Large intestine (tissue), 3 donors: ENCODE data around the gene DYNC1LI2. TPM values are rescaled to one million over a fixed set of nuclear protein-coding genes. Genes with fewer than 3 reads are reported as not detected.
A peak's percentile ranks its signal among the peaks of the same experiment; 100 is the strongest.

Experiments
- DNase-seq, 2 donors: peaks; one replicate each; pipeline versions ENCODE4 v3.0.0 to v3.0.0-alpha.2; 2013
- H3K27ac ChIP-seq: one replicate; pipeline ENCODE4 v1.5.1; 2013; ENCODE audit warnings: low read length
- H3K27me3 ChIP-seq: 2 replicates; pipeline ENCODE4 v1.6.1; 2013; ENCODE audit warnings: low read length; ENCODE audit not compliant: control insufficient read depth, insufficient read depth
- H3K36me3 ChIP-seq: 2 replicates; pipeline ENCODE4 v1.6.1; 2013; ENCODE audit warnings: low read length; ENCODE audit not compliant: control insufficient read depth, insufficient read depth
- H3K4me1 ChIP-seq: one replicate; pipeline ENCODE4 v1.6.1; 2013; ENCODE audit warnings: low read length; ENCODE audit not compliant: control insufficient read depth, insufficient read depth
- H3K4me3 ChIP-seq: one replicate; pipeline ENCODE4 v1.5.1; 2013; ENCODE audit warnings: low read length
- H3K9me3 ChIP-seq: one replicate; pipeline ENCODE4 v1.6.1; 2013; ENCODE audit warnings: mild to moderate bottlenecking, low read depth, low read length, moderate library complexity; ENCODE audit not compliant: control insufficient read depth
- WGBS: methylation state at CpG from one replicate; pipeline ENCODE4 v1.1.5; 2013; ENCODE audit warnings: low lambda C conversion rate; ENCODE audit not compliant: insufficient coverage; 5-methylcytosine and 5-hydroxymethylcytosine counted together
- polyA plus RNA-seq: library from polyadenylated mRNA; unstranded; fragments of 120-200 nt; gene quantifications from one replicate; pipeline ENCODE4 v1.2.1, GENCODE V29; 2013

The DYNC1LI2 gene
- polyA plus RNA-seq, 1 donor: 107 TPM

GRCh38 chr16:66741950-66742808 is 9.2 kb downstream of the DYNC1LI2 start:
- Histone ChIP-seq H3K27me3 (no peaks in the 10 kb centered on the region), H3K27ac (peak overlapping the region; percentile 88), H3K9me3 (no peaks in the 10 kb centered on the region), H3K4me1 (peaks cover 27% of the 10 kb centered on the region), H3K4me3 (no peak overlapping the region), H3K36me3 (peaks cover 83% of the 10 kb centered on the region)
- no peak for DNase-seq
- 60% methylated on average over 1 of the region's 10 CpGs for WGBS

GRCh38 chr16:66741169-66741900 is 10.1 kb downstream of the DYNC1LI2 start:
- H3K9me3 ChIP-seq: no peaks in the 10 kb centered on the region
- peak overlapping the region; percentile 88 for H3K27ac ChIP-seq
- no peaks in the 10 kb centered on the region for H3K27me3 ChIP-seq
- H3K4me3 ChIP-seq: no peak overlapping the region
- 80% methylated on average over 1 of the region's 10 CpGs for WGBS
- DNase-seq: peak; percentile 56 to 64
- H3K4me1 ChIP-seq: peaks cover 27% of the 10 kb centered on the region
- H3K36me3 ChIP-seq: peaks cover 83% of the 10 kb centered on the region

- 0% methylated on average over 1 of the region's 2 CpGs for WGBS
- peak; percentile 80 to 92 for DNase-seq
- no peak overlapping the region for H3K4me3 ChIP-seq
Measured at GRCh38 chr16:66740533-66740932, 10.9 kb downstream of the DYNC1LI2 start.

GRCh38 chr16:66740010-66740409 is 11.4 kb downstream of the DYNC1LI2 start:
- no peaks in the 10 kb centered on the region for H3K9me3 ChIP-seq
- peaks cover 27% of the 10 kb centered on the region for H3K4me1 ChIP-seq
- no peaks in the 10 kb centered on the region for H3K27me3 ChIP-seq
- peak in 1 of 2 donors; percentile 40 for DNase-seq
- peaks cover 85% of the 10 kb centered on the region for H3K36me3 ChIP-seq
- H3K4me3 ChIP-seq: no peak overlapping the region
- H3K27ac ChIP-seq: peak overlapping the region; percentile 88
- WGBS: no CpG with 5 or more reads among the region's 2 CpGs

More at GRCh38 chr16:66740533-66740932, 10.9 kb downstream of the DYNC1LI2 start:
- H3K4me1 ChIP-seq: peaks cover 27% of the 10 kb centered on the region
- H3K36me3 ChIP-seq: peaks cover 85% of the 10 kb centered on the region
- H3K27me3 ChIP-seq: no peaks in the 10 kb centered on the region
- peak overlapping the region; percentile 88 for H3K27ac ChIP-seq
- no peaks in the 10 kb centered on the region for H3K9me3 ChIP-seq

- DNase-seq: no peak
- Histone ChIP-seq H3K36me3 (peaks cover 85% of the 10 kb centered on the region), H3K27ac (no peak overlapping the region), H3K4me1 (peaks cover 11% of the 10 kb centered on the region), H3K9me3 (no peaks in the 10 kb centered on the region), H3K4me3 (no peak overlapping the region), H3K27me3 (no peaks in the 10 kb centered on the region)
- WGBS: no CpG with 5 or more reads among the region's 4 CpGs
Measured at GRCh38 chr16:66735891-66736290, 15.5 kb downstream of the DYNC1LI2 start.

- H3K27me3 ChIP-seq: no peaks in the 10 kb centered on the region
- peaks cover 87% of the 10 kb centered on the region for H3K36me3 ChIP-seq
- DNase-seq: no peak
- no peaks in the 10 kb centered on the region for H3K4me1 ChIP-seq
- no peaks in the 10 kb centered on the region for H3K9me3 ChIP-seq
- H3K4me3 ChIP-seq: no peak overlapping the region
- no peak overlapping the region for H3K27ac ChIP-seq
- 83% methylated on average over 2 of the region's 7 CpGs for WGBS
Measured at GRCh38 chr16:66731101-66731500, 20.3 kb downstream of the DYNC1LI2 start.

GRCh38 chr16:66728804-66729203 is 22.6 kb downstream of the DYNC1LI2 start:
- Histone ChIP-seq H3K27ac (no peak overlapping the region), H3K4me1 (no peaks in the 10 kb centered on the region), H3K9me3 (no peaks in the 10 kb centered on the region), H3K36me3 (peaks cover 87% of the 10 kb centered on the region), H3K4me3 (no peak overlapping the region), H3K27me3 (no peaks in the 10 kb centered on the region)
- WGBS: 100% methylated on average over 1 of the region's 4 CpGs
- no peak for DNase-seq

GRCh38 chr16:66728117-66728787 is 23.2 kb downstream of the DYNC1LI2 start:
- Histone ChIP-seq H3K4me3 (no peak overlapping the region), H3K9me3 (no peaks in the 10 kb centered on the region), H3K36me3 (peaks cover 87% of the 10 kb centered on the region), H3K4me1 (no peaks in the 10 kb centered on the region), H3K27me3 (no peaks in the 10 kb centered on the region), H3K27ac (no peak overlapping the region)
- 20% methylated on average over 1 of the region's 3 CpGs for WGBS
- DNase-seq: peak in 1 of 2 donors; percentile 46

- Histone ChIP-seq H3K4me3 (no peak overlapping the region), H3K27ac (no peak overlapping the region), H3K4me1 (peaks cover 2% of the 10 kb centered on the region), H3K27me3 (no peaks in the 10 kb centered on the region), H3K9me3 (no peaks in the 10 kb centered on the region), H3K36me3 (peaks cover 42% of the 10 kb centered on the region)
- 59% methylated on average over 2 of the region's 3 CpGs for WGBS
- no peak for DNase-seq
Measured at GRCh38 chr16:66720766-66721165, 30.6 kb downstream of the DYNC1LI2 start.

GRCh38 chr16:66719246-66719645 is 32.2 kb downstream of the DYNC1LI2 start:
- Histone ChIP-seq H3K4me3 (no peak overlapping the region), H3K27me3 (no peaks in the 10 kb centered on the region), H3K9me3 (no peaks in the 10 kb centered on the region), H3K36me3 (peaks cover 28% of the 10 kb centered on the region), H3K4me1 (peaks cover 17% of the 10 kb centered on the region), H3K27ac (no peak overlapping the region)
- WGBS: 50% methylated on average over 1 of the region's 4 CpGs
- no peak for DNase-seq
